Stimulated activated naive CD8-positive, alpha-beta T cell treated with anti-CD3 and anti-CD28 coated beads, Interleukin-15, Interleukin-2, amounts not matched to agents 100 ng/mL and 50 ng/mL, for 24 hours (primary cell): ENCODE data around the gene WNT6.

ENCODE experiments used
- H3K27ac Mint-ChIP-seq: one replicate; pipeline ENCODE4 v1.8.0; 2021; ENCODE audit warnings: mild to moderate bottlenecking, mixed read lengths
- H3K27me3 Mint-ChIP-seq: one replicate; pipeline ENCODE4 v1.8.0; 2021; ENCODE audit warnings: mixed read lengths
- H3K36me3 Mint-ChIP-seq: one replicate; pipeline ENCODE4 v1.8.0; 2021; ENCODE audit warnings: low read depth, mixed read lengths
- H3K4me1 Mint-ChIP-seq: one replicate; pipeline ENCODE4 v1.8.0; 2021; ENCODE audit warnings: low read depth, mixed read lengths
- H3K4me3 Mint-ChIP-seq: one replicate; pipeline ENCODE4 v1.8.0; 2021; ENCODE audit warnings: mild to moderate bottlenecking, mixed read lengths
- H3K9me3 Mint-ChIP-seq: one replicate; pipeline ENCODE4 v1.8.0; 2021; ENCODE audit warnings: mixed read lengths

WNT6 gene

DNA sequence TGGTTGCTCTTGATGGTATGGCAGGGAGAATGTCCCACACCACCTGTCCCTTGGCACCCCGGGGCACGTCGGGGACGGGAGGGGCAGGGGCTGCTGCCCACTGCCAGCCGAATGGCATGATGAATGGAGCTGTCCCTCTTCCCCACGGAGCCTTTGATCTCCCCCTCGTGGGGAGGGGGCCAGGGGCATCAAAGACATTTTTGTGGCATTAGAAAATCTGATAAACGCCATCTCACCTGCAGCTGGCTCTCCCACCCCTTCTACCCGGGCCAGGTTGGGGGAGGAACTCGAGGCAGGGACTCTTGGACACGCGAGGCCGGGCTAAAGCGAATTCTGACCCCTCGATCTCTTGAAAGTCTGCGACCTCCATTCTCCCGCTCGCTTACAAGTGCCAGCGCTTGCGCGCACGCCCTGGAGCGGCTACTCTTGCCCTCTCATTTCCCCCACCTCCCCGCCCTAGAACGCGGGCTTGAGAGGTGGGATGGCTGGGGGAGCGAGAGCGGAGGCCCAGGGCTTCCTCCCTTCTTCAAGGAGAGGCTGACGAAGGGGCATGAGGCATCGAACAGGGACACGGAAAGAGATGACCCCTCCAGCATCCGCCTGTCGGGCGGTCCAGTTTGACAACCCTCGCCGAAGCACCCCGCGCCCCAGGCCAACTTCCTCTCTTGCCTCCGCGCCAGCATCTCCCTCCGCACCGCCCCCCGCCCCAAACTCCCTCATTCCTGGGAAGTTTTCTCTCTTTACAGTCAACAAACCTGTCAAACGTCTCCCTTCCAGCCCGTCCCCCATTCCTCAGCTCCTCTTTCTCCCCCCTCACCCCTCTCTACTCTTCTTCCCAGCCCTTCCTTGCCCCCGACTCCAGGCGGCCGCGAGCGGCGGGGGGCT is 692 bp upstream of the WNT6 start:
- peak overlapping the region; percentile 37 for H3K4me3 Mint-ChIP-seq
- peaks cover 16% of the 10 kb centered on the region for H3K4me1 Mint-ChIP-seq
- peaks cover 85% of the 10 kb centered on the region for H3K27me3 Mint-ChIP-seq
- no peaks in the 10 kb centered on the region for H3K36me3 Mint-ChIP-seq
- no peaks in the 10 kb centered on the region for H3K9me3 Mint-ChIP-seq
- H3K27ac Mint-ChIP-seq, result no peak overlapping the region

DNA sequence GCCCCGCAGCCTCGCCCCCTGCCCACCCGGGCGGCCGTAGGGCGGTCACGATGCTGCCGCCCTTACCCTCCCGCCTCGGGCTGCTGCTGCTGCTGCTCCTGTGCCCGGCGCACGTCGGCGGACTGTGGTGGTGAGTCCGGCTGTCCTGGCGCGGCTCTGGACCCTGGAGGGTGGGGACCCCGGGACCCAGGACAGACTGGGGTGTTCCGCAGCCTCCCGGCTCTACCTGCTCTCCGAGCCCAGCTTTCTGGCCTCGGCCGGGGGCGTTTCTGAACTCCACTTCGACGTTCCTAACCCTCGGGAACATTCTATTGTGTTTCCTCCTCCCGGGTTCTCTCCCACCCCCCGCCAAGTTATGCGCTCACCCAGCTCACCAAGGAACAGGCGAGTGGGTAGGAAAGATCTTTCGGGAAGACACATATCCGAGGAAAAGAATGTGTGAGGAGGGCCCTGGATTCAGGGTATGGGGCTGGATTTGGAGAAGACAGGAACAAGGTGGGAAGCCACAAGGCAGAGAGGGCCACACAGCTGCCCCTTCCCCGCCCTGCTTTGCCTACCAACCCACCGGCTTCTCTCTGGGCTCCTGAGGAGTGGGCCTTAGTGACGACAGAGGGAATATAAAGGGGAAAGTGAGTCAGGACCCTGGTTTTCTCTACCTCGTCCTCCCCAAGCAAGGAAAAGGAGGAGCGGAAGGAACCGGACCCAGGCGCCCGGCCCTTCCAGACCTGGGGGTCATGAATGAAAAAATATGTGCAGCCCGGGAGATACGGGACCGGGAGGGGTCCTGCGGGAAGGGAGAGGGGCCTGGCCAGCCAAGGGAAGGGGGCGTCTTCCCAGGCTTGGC is 605 bp downstream of the WNT6 start:
- Mint-ChIP-seq H3K27me3 (peaks cover 76% of the 10 kb centered on the region), H3K27ac (no peak overlapping the region)

DNA sequence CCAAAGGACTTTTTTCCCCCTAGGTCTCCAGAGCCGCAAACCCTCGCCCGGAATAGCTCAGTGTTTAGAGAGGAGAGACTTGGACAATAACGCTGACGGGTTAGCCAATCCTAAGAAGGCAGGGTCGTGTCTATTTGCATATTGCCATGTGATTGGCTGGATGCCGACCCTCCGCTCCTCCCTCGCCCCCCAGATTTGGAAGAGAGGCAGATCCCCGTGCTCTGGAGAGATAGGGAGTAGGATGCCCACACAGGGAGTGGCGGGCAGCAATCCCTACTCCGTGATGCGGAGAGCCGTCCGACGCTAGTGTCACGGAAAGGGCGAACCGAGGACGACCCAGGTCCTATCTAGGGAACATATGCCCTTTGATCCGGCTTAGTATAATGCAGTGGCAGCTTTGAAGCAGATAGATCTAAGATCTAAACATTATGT is 1.4 kb downstream of the WNT6 start:
- Mint-ChIP-seq H3K4me1 (peaks cover 16% of the 10 kb centered on the region), H3K36me3 (no peaks in the 10 kb centered on the region), H3K9me3 (no peaks in the 10 kb centered on the region), H3K4me3 (no peak overlapping the region), H3K27me3 (peaks cover 71% of the 10 kb centered on the region), H3K27ac (no peak overlapping the region)

More for the DNA sequence above, 605 bp downstream of the WNT6 start:
- Mint-ChIP-seq H3K4me3 (peak overlapping the region; percentile 41), H3K4me1 (peaks cover 16% of the 10 kb centered on the region), H3K9me3 (no peaks in the 10 kb centered on the region), H3K36me3 (no peaks in the 10 kb centered on the region)

GRCh38 chr2:218861645-218862318 is 2.2 kb downstream of the WNT6 start:
- H3K4me1 Mint-ChIP-seq, result peaks cover 16% of the 10 kb centered on the region
- peak overlapping the region; percentile 23 for H3K27ac Mint-ChIP-seq
- no peak overlapping the region for H3K4me3 Mint-ChIP-seq
- no peaks in the 10 kb centered on the region for H3K36me3 Mint-ChIP-seq
- no peaks in the 10 kb centered on the region for H3K9me3 Mint-ChIP-seq
- peaks cover 69% of the 10 kb centered on the region for H3K27me3 Mint-ChIP-seq

- H3K36me3 Mint-ChIP-seq, result no peaks in the 10 kb centered on the region
- H3K9me3 Mint-ChIP-seq, result no peaks in the 10 kb centered on the region
- no peak overlapping the region for H3K27ac Mint-ChIP-seq
- peaks cover 61% of the 10 kb centered on the region for H3K27me3 Mint-ChIP-seq
- peaks cover 16% of the 10 kb centered on the region for H3K4me1 Mint-ChIP-seq
- no peak overlapping the region for H3K4me3 Mint-ChIP-seq
Measured at GRCh38 chr2:218863021-218863520, 3.5 kb downstream of the WNT6 start.

DNA sequence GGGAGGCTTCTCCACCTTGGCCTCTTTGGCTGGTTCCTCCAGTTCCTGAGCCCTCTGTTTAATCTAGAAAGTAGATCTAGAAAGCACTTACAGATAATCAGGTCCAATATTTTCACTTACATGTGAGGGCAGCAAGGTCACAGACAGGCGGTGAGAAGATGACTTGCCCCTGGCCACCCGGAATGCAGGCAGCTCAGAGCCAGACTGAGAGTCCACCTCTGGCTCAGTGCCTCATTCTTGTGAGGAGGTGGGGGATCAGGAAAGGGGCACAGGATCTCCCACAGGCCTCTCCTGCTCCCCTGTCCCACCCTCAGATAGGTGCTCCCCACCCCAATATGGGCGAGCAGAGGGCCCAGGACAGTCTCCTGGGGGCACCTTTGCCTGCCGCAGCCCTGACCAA is 5.8 kb downstream of the WNT6 start:
- Mint-ChIP-seq H3K27ac (no peak overlapping the region), H3K36me3 (no peaks in the 10 kb centered on the region), H3K9me3 (no peaks in the 10 kb centered on the region), H3K4me3 (no peak overlapping the region), H3K27me3 (peaks cover 55% of the 10 kb centered on the region), H3K4me1 (peaks cover 8% of the 10 kb centered on the region)

- Mint-ChIP-seq H3K27me3 (peaks cover 53% of the 10 kb centered on the region), H3K27ac (no peak overlapping the region), H3K9me3 (no peaks in the 10 kb centered on the region), H3K4me1 (peaks cover 8% of the 10 kb centered on the region), H3K4me3 (no peak overlapping the region), H3K36me3 (no peaks in the 10 kb centered on the region)
Measured at GRCh38 chr2:218865999-218866398, 6.4 kb downstream of the WNT6 start.

- Mint-ChIP-seq H3K36me3 (no peaks in the 10 kb centered on the region), H3K9me3 (no peaks in the 10 kb centered on the region), H3K4me1 (peaks cover 16% of the 10 kb centered on the region), H3K4me3 (no peak overlapping the region), H3K27ac (no peak overlapping the region), H3K27me3 (peaks cover 55% of the 10 kb centered on the region)
Measured at GRCh38 chr2:218867900-218868299, 8.3 kb downstream of the WNT6 start.

GRCh38 chr2:218869064-218869463 is 9.5 kb downstream of the WNT6 start:
- H3K9me3 Mint-ChIP-seq, result no peaks in the 10 kb centered on the region
- no peak overlapping the region for H3K4me3 Mint-ChIP-seq
- peaks cover 48% of the 10 kb centered on the region for H3K27me3 Mint-ChIP-seq
- no peak overlapping the region for H3K27ac Mint-ChIP-seq
- no peaks in the 10 kb centered on the region for H3K36me3 Mint-ChIP-seq
- H3K4me1 Mint-ChIP-seq, result peaks cover 20% of the 10 kb centered on the region

DNA sequence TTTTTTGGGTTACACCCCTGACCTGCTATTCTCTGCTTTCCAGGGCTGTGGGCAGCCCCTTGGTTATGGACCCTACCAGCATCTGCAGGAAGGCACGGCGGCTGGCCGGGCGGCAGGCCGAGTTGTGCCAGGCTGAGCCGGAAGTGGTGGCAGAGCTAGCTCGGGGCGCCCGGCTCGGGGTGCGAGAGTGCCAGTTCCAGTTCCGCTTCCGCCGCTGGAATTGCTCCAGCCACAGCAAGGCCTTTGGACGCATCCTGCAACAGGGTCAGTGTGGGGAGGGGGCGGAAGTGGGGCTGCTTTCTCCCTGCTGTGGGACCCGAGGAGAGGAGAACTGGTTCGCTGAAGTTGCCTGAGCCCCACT is 11.4 kb downstream of the WNT6 start:
- H3K27me3 Mint-ChIP-seq, result peaks cover 62% of the 10 kb centered on the region
- no peak overlapping the region for H3K27ac Mint-ChIP-seq
- H3K4me1 Mint-ChIP-seq, result peaks cover 20% of the 10 kb centered on the region
- H3K36me3 Mint-ChIP-seq, result no peaks in the 10 kb centered on the region
- H3K4me3 Mint-ChIP-seq, result peak overlapping the region; percentile 51
- H3K9me3 Mint-ChIP-seq, result no peaks in the 10 kb centered on the region

DNA sequence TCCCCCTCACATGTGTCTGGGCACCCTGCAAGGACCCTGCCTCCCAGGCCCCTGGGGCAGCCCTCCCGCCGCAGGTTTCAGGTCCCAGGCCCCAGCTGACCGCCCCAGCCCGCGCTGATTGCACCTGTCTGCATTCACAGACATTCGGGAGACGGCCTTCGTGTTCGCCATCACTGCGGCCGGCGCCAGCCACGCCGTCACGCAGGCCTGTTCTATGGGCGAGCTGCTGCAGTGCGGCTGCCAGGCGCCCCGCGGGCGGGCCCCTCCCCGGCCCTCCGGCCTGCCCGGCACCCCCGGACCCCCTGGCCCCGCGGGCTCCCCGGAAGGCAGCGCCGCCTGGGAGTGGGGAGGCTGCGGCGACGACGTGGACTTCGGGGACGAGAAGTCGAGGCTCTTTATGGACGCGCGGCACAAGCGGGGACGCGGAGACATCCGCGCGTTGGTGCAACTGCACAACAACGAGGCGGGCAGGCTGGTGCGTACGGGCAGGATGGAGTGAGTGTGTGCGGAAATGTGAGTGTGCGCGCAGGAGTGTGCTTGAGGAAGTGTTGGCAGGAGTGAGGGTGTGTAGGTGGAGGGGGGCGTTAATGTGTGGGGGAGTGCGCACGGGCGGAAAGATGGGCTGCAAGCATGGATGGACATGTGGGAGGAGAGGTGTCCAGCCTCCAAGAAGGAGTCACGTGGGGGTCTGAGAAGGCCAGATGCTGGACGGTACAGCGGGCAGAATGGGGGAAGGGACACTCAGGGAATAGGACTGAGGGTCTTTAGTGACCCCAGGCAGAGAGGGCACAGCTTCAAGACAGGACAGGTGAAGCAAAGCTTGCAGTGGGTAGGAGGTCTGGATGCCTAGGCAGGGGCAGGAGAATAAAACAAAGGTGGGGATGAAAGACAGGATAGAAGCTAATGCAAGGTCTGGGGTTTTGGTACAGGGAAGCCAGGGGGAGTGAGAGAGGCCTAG is 12.0 kb downstream of the WNT6 start:
- Mint-ChIP-seq H3K4me3 (peak overlapping the region; percentile 74), H3K4me1 (peaks cover 23% of the 10 kb centered on the region), H3K36me3 (no peaks in the 10 kb centered on the region), H3K27ac (peak overlapping the region; percentile 11), H3K9me3 (no peaks in the 10 kb centered on the region), H3K27me3 (peaks cover 61% of the 10 kb centered on the region)

GRCh38 chr2:218872645-218873358 is 13.2 kb downstream of the WNT6 start:
- no peaks in the 10 kb centered on the region for H3K9me3 Mint-ChIP-seq
- peaks cover 57% of the 10 kb centered on the region for H3K27me3 Mint-ChIP-seq
- H3K4me3 Mint-ChIP-seq, result peak overlapping the region; percentile 32
- no peak overlapping the region for H3K27ac Mint-ChIP-seq
- H3K36me3 Mint-ChIP-seq, result no peaks in the 10 kb centered on the region
- peaks cover 29% of the 10 kb centered on the region for H3K4me1 Mint-ChIP-seq

- Mint-ChIP-seq H3K4me3 (no peak overlapping the region), H3K27me3 (peaks cover 59% of the 10 kb centered on the region), H3K36me3 (no peaks in the 10 kb centered on the region), H3K9me3 (no peaks in the 10 kb centered on the region), H3K4me1 (peaks cover 29% of the 10 kb centered on the region), H3K27ac (no peak overlapping the region)
Measured at GRCh38 chr2:218873359-218874194, 14.0 kb downstream of the WNT6 start.
